Measurements from ENCODE around the gene CHRNA4.

DNA sequence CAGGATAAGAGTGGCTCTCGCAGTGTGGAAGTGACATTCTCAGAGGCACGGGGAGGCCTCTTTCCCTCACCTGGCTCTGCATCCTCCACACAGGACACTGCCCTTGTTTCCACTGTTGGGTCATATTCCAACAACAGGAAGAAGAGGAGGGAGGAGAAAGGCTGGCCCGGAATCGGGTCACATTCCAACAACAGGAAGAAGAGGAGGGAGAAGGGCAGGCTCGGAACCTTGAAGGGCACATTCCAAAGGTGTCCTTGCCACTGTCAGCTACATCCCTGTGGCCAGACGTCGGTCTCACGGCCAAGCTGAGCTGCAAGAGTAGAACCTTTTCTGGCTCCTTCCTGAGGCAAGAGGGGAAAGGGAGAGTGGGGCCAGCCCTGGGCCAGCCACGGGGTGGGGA, 25.4 kb downstream of the CHRNA4 start:
- TF ChIP-seq ZNF160 (CRISPR knock-in tag; IDR thresholded peaks at IDR 0.05) (no peak), ZNF205 (CRISPR knock-in tag; IDR thresholded peaks at IDR 0.05) (no peak)
